IPS-15b (cell line): ENCODE results near the gene OR14K1.
"Not testable (repeated sequence)": the region's sequence is repeated elsewhere in the genome, so short reads cannot be mapped to it uniquely, and the experiment has no call there.

Experiments used
- H3K27me3 ChIP-seq: one replicate; pipeline ENCODE4 v1.6.1; 2013; ENCODE audit warnings: low read length; ENCODE audit not compliant: control insufficient read depth, insufficient read depth
- H3K36me3 ChIP-seq: one replicate; pipeline ENCODE4 v1.6.1; 2013; ENCODE audit warnings: low read length; ENCODE audit not compliant: control insufficient read depth, insufficient read depth
- H3K4me1 ChIP-seq: one replicate; pipeline ENCODE4 v1.6.1; 2013; ENCODE audit warnings: mild to moderate bottlenecking, low read length; ENCODE audit not compliant: control insufficient read depth, insufficient read depth
- H3K4me3 ChIP-seq: one replicate; pipeline ENCODE4 v1.5.1; 2013; ENCODE audit warnings: low read depth, low read length
- H3K9ac ChIP-seq: one replicate; pipeline ENCODE4 v1.6.1; 2013; ENCODE audit warnings: low read depth, mild to moderate bottlenecking, low read length
- H3K9me3 ChIP-seq: one replicate; pipeline ENCODE4 v1.6.1; 2013; ENCODE audit warnings: mild to moderate bottlenecking, low read length; ENCODE audit not compliant: control insufficient read depth, insufficient read depth

The OR14K1 gene

GRCh38 chr1:247749870-247750269, 11.5 kb downstream of the OR14K1 start:
- no peaks in the 10 kb centered on the region for H3K36me3 ChIP-seq
- no peaks in the 10 kb centered on the region for H3K27me3 ChIP-seq
- no peaks in the 10 kb centered on the region for H3K4me1 ChIP-seq
- H3K9me3 ChIP-seq, result no peaks in the 10 kb centered on the region
- no peak overlapping the region for H3K4me3 ChIP-seq
- no peak overlapping the region for H3K9ac ChIP-seq

GRCh38 chr1:247754311-247754710, 15.9 kb downstream of the OR14K1 start:
- not testable (repeated sequence) for H3K4me1 ChIP-seq, H3K9me3 ChIP-seq, H3K36me3 ChIP-seq, H3K9ac ChIP-seq, H3K27me3 ChIP-seq, H3K4me3 ChIP-seq

DNA sequence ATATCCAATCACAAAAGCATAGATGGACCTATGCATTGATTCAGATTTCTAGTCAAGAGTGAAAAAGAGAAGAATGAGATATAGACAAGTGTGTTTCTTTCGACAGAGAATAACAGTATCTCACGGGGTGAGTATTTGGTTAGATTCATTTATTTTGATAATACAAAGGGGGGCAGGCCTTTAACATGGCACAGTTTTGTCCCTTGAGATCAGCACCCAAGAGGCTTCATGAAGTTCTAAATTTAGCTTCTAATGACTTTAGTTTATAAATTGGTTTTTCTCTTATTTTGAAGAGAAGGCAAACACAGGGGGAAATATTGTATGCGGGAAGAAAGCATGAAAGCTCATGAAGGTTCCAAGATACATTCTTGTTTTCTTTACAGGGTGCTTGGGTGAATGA, 22.0 kb downstream of the OR14K1 start, which contains the start of gene OR1C1:
OR1C1 (minus strand) TSS at position 101 of the 400 bp plus-strand sequence. CDS start 2,150 bp downstream, outside the sequence.
- H3K4me1 ChIP-seq, result no peaks in the 10 kb centered on the region
- H3K36me3 ChIP-seq, result no peaks in the 10 kb centered on the region
- H3K27me3 ChIP-seq, result no peaks in the 10 kb centered on the region
- H3K4me3 ChIP-seq, result no peak within 1 kb of the TSS
- no peaks in the 10 kb centered on the region for H3K9me3 ChIP-seq
- no peak within 1 kb of the TSS for H3K9ac ChIP-seq

DNA sequence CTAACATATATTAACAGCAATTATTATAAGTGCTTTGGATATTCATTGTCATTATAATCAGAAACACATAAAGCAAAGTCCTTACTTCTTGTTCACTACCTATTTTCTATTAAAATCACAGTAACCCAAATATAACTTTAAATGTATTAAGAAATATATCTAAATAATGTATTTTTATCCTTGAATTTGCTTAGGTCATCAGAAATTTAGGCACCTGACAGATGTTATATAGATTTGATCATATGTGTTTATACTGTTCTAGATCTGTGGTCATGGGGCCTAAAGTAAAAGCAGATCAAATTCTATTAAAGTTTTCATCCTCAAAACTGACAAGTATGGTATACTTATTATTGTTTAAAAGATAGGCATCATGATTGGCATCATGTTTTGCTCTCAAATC, 31.2 kb downstream of the OR14K1 start:
- Histone ChIP-seq H3K4me3 (no peak overlapping the region), H3K27me3 (no peaks in the 10 kb centered on the region), H3K36me3 (no peaks in the 10 kb centered on the region), H3K9ac (no peak overlapping the region), H3K9me3 (no peaks in the 10 kb centered on the region), H3K4me1 (no peaks in the 10 kb centered on the region)
